GM12873 (cell line): Measurements from ENCODE around the gene LEMD2.

Experiments used
- CTCF ChIP-seq: IDR thresholded peaks from 2 replicates; pipeline ENCODE4 v1.5.1; 2012; ENCODE audit warnings: low read depth, mild to moderate bottlenecking, moderate library complexity, low read length, control low read depth; ENCODE audit not compliant: insufficient read depth; ENCODE audit errors: missing control alignments

The LEMD2 gene

GRCh38 chr6:33828764-33829731, 40.1 kb upstream of the LEMD2 start:
- no peak for TF ChIP-seq CTCF

GRCh38 chr6:33828452-33828763, 39.5 kb upstream of the LEMD2 start:
- TF ChIP-seq CTCF = no peak

- no peak for TF ChIP-seq CTCF
Measured at GRCh38 chr6:33827546-33828451, 38.9 kb upstream of the LEMD2 start.

- TF ChIP-seq CTCF = no peak
Measured at GRCh38 chr6:33826537-33826936, 37.6 kb upstream of the LEMD2 start.

- TF ChIP-seq CTCF = no peak
Measured at GRCh38 chr6:33824461-33825154, 35.7 kb upstream of the LEMD2 start.

GRCh38 chr6:33823806-33824205, 34.9 kb upstream of the LEMD2 start:
- TF ChIP-seq CTCF = no peak
